HepG2 (cell line): ENCODE measurements around the gene TCEANC.

Experiments used
- BCL3 ChIP-seq: sonication (generic); formaldehyde crosslinking; IDR thresholded peaks from 2 replicates; pipeline ENCODE4 v1.5.1; 2020; ENCODE audit warnings: mild to moderate bottlenecking, missing genetic modification reagents, moderate library complexity
- CCAR2 ChIP-seq: fragments of 200-400 bp; formaldehyde crosslinking; optimal IDR thresholded peaks from 2 replicates; pipeline ENCODE3; 2018; ENCODE audit warnings: low read depth, mild to moderate bottlenecking, low read length, moderate library complexity
- CHD4 ChIP-seq: fragments of 200-600 bp; sonication (generic); IDR thresholded peaks from 2 replicates; pipeline ENCODE4 v1.7.0; 2017; ENCODE audit warnings: mild to moderate bottlenecking, low read length, borderline replicate concordance
- CREB1 ChIP-seq, 2 experiments: fragments of 450-650 bp in 1 of 2; IDR thresholded peaks; 2 replicates each; pipeline ENCODE4 v1.6.1; 2016 to 2017; ENCODE audit warnings: control low read depth in 1 of 2, mild to moderate bottlenecking in 1 of 2, missing compliant biosample characterization in 1 of 2, missing genetic modification characterization in 1 of 2
- CTCF ChIP-seq: sonication (generic); formaldehyde crosslinking; IDR thresholded peaks from 2 replicates; pipeline ENCODE4 v1.5.0; 2020; ENCODE audit warnings: mild to moderate bottlenecking, missing genetic modification reagents, moderate library complexity
- IRF1 ChIP-seq: sonication (generic); formaldehyde crosslinking; IDR thresholded peaks from 2 replicates; pipeline ENCODE4 v1.4.0; 2020; ENCODE audit warnings: low read depth, mild to moderate bottlenecking, missing genetic modification reagents
- MAZ ChIP-seq, 2 experiments: sonication (generic) in 1 of 2; formaldehyde crosslinking in 1 of 2; IDR thresholded peaks; 2 replicates each; pipeline versions ENCODE4 v1.5.0 to v1.6.1; 2012 to 2020; ENCODE audit warnings: low read depth in 2 of 2, mild to moderate bottlenecking in 2 of 2, borderline replicate concordance in 1 of 2, improper control_type of control experiment in 1 of 2, low read length in 1 of 2, missing genetic modification reagents in 1 of 2, moderate library complexity in 1 of 2
- PHB2 ChIP-seq: fragments of 450-650 bp; IDR thresholded peaks from 2 replicates; pipeline ENCODE4 v1.6.1; 2018; ENCODE audit not compliant: partially characterized antibody
- POLR2A ChIP-seq, 2 experiments: IDR thresholded peaks; 2 replicates each; pipeline ENCODE4 v1.6.1; 2011; ENCODE audit warnings: low read depth in 2 of 2, low read length in 2 of 2, mild to moderate bottlenecking in 1 of 2, moderate library complexity in 1 of 2; ENCODE audit not compliant: insufficient read depth in 1 of 2
- RFXAP ChIP-seq: sonication (generic); formaldehyde crosslinking; IDR thresholded peaks from 2 replicates; pipeline ENCODE4 v1.4.0; 2020; ENCODE audit warnings: missing genetic modification reagents, borderline replicate concordance
- SP2 ChIP-seq: sonication (generic); formaldehyde crosslinking; IDR thresholded peaks from 2 replicates; pipeline ENCODE4 v1.5.1; 2020; ENCODE audit warnings: mild to moderate bottlenecking, missing genetic modification reagents
- ZNF468 ChIP-seq: sonication (generic); formaldehyde crosslinking; IDR thresholded peaks from 2 replicates; pipeline ENCODE4 v1.8.0; 2022; ENCODE audit warnings: mild to moderate bottlenecking, moderate library complexity, missing genetic modification reagents
- ZNF777 ChIP-seq: sonication (generic); formaldehyde crosslinking; IDR thresholded peaks from 2 replicates; pipeline ENCODE4 v1.4.0; 2020; ENCODE audit warnings: missing genetic modification reagents

- no peak for TF ChIP-seq CREB1 (IDR thresholded peaks at IDR 0.05)
- TF ChIP-seq CREB1 (CRISPR knock-in tag; IDR thresholded peaks at IDR 0.05) = no peak
- no peak for TF ChIP-seq CHD4
- TF ChIP-seq ZNF777 (CRISPR knock-in tag) = no peak
- TF ChIP-seq CCAR2 = no peak
- TF ChIP-seq IRF1 (CRISPR knock-in tag) = no peak
- TF ChIP-seq BCL3 (CRISPR knock-in tag) = no peak
- no peak for TF ChIP-seq POLR2A (IDR thresholded peaks at IDR 0.05; ENCODE audit: insufficient read depth in 1 of 2, low read depth in 2 of 2, low read length in 2 of 2)
- no peak for TF ChIP-seq MAZ (IDR thresholded peaks at IDR 0.05; ENCODE audit: borderline replicate concordance, low read depth, low read length)
- no peak for TF ChIP-seq MAZ (CRISPR knock-in tag; IDR thresholded peaks at IDR 0.05; ENCODE audit: low read depth)
- no peak for TF ChIP-seq SP2 (CRISPR knock-in tag)
- no peak for TF ChIP-seq PHB2
- TF ChIP-seq CTCF (CRISPR knock-in tag) = no peak
- TF ChIP-seq RFXAP (CRISPR knock-in tag) = no peak
- no peak for TF ChIP-seq ZNF468
These were observed 9.4 kb downstream of the TCEANC start for GRCh38 chrX:13662355-13662791.
